ENCODE measurements around the gene UBE4A.

UBE4A gene

GRCh38 chr11:118334745-118335144 lies 24.7 kb upstream of the UBE4A start:
- no peak overlapping the region for H3K27ac ChIP-seq (ENCODE audit: low read depth, low read length)
- no peaks in the 10 kb centered on the region for H3K27me3 ChIP-seq (ENCODE audit: insufficient read depth, low read length)
- no peak overlapping the region for H4K91ac ChIP-seq (ENCODE audit: low read depth, low read length)
- H3K14ac ChIP-seq (ENCODE audit: low read length): no peak overlapping the region
- no peak overlapping the region for H4K8ac ChIP-seq (ENCODE audit: low read depth, low read length)
- no peak overlapping the region for H3K4me2 ChIP-seq (ENCODE audit: low read length)
- no peak overlapping the region for H3K9ac ChIP-seq (ENCODE audit: low read length)
- no peak overlapping the region for H2AK5ac ChIP-seq (ENCODE audit: low read length)
- no peak overlapping the region for H2BK120ac ChIP-seq (ENCODE audit: insufficient read depth, low read length, poor library complexity)
- WGBS (ENCODE audit: extremely low coverage, insufficient coverage, insufficient read length): no CpG with 5 or more reads among the region's 1 CpG
- no peak overlapping the region for H3K4me3 ChIP-seq (ENCODE audit: low read depth, low read length)
- H2AFZ ChIP-seq (ENCODE audit: insufficient read depth, low read length, poor library complexity): no peak overlapping the region
- H3K36me3 ChIP-seq (ENCODE audit: control insufficient read depth in 1 of 2, insufficient read depth in 2 of 2, low read length in 2 of 2): no peaks in the 10 kb centered on the region
- no peaks in the 10 kb centered on the region for H3K79me1 ChIP-seq (ENCODE audit: low read length)
- no peaks in the 10 kb centered on the region for H3K79me2 ChIP-seq (ENCODE audit: control insufficient read depth, insufficient read depth, low read length, poor library complexity)
- no peaks in the 10 kb centered on the region for H3K9me3 ChIP-seq (ENCODE audit: insufficient read depth, low read depth, low read length)
- no peak overlapping the region for H3K23ac ChIP-seq (ENCODE audit: low read length)
- H3K4me1 ChIP-seq (ENCODE audit: control insufficient read depth in 1 of 2, insufficient read depth in 2 of 2, low read length in 2 of 2): no peaks in the 10 kb centered on the region
- no peak overlapping the region for H3K18ac ChIP-seq (ENCODE audit: low read length)
- no peak for DNase-seq
- H4K12ac ChIP-seq (ENCODE audit: low read depth, low read length): no peak overlapping the region
- H2BK12ac ChIP-seq (ENCODE audit: low read length): no peak overlapping the region
- H3K4ac ChIP-seq (ENCODE audit: low read depth, low read length): no peak overlapping the region
- no peak overlapping the region for H2BK5ac ChIP-seq (ENCODE audit: low read depth, low read length, poor library complexity)

- no peak for DNase-seq
- Histone ChIP-seq H3K36me3 (ENCODE audit: control insufficient read depth in 1 of 2, insufficient read depth in 2 of 2, low read length in 2 of 2) (no peaks in the 10 kb centered on the region), H3K9ac (ENCODE audit: low read length) (no peak overlapping the region), H4K91ac (ENCODE audit: low read depth, low read length) (no peak overlapping the region), H3K27me3 (ENCODE audit: insufficient read depth, low read length) (no peaks in the 10 kb centered on the region), H3K4ac (ENCODE audit: low read depth, low read length) (no peak overlapping the region), H4K12ac (ENCODE audit: low read depth, low read length) (no peak overlapping the region), H3K4me3 (ENCODE audit: low read depth, low read length) (no peak overlapping the region), H3K27ac (ENCODE audit: low read depth, low read length) (no peak overlapping the region), H3K79me1 (ENCODE audit: low read length) (no peaks in the 10 kb centered on the region), H2AFZ (ENCODE audit: insufficient read depth, low read length, poor library complexity) (no peak overlapping the region), H3K4me1 (ENCODE audit: control insufficient read depth in 1 of 2, insufficient read depth in 2 of 2, low read length in 2 of 2) (no peaks in the 10 kb centered on the region), H2BK5ac (ENCODE audit: low read depth, low read length, poor library complexity) (no peak overlapping the region), H3K23ac (ENCODE audit: low read length) (no peak overlapping the region), H3K9me3 (ENCODE audit: insufficient read depth, low read depth, low read length) (no peaks in the 10 kb centered on the region), H3K79me2 (ENCODE audit: control insufficient read depth, insufficient read depth, low read length, poor library complexity) (no peaks in the 10 kb centered on the region), H3K18ac (ENCODE audit: low read length) (no peak overlapping the region), H4K8ac (ENCODE audit: low read depth, low read length) (no peak overlapping the region), H2BK12ac (ENCODE audit: low read length) (no peak overlapping the region), H2AK5ac (ENCODE audit: low read length) (no peak overlapping the region), H3K14ac (ENCODE audit: low read length) (no peak overlapping the region), H2BK120ac (ENCODE audit: insufficient read depth, low read length, poor library complexity) (no peak overlapping the region), H3K4me2 (ENCODE audit: low read length) (no peak overlapping the region)
- no CpG with 5 or more reads among the region's 7 CpGs for WGBS (ENCODE audit: extremely low coverage, insufficient coverage, insufficient read length)
Measured at GRCh38 chr11:118338637-118339061, 20.8 kb upstream of the UBE4A start.

DNA sequence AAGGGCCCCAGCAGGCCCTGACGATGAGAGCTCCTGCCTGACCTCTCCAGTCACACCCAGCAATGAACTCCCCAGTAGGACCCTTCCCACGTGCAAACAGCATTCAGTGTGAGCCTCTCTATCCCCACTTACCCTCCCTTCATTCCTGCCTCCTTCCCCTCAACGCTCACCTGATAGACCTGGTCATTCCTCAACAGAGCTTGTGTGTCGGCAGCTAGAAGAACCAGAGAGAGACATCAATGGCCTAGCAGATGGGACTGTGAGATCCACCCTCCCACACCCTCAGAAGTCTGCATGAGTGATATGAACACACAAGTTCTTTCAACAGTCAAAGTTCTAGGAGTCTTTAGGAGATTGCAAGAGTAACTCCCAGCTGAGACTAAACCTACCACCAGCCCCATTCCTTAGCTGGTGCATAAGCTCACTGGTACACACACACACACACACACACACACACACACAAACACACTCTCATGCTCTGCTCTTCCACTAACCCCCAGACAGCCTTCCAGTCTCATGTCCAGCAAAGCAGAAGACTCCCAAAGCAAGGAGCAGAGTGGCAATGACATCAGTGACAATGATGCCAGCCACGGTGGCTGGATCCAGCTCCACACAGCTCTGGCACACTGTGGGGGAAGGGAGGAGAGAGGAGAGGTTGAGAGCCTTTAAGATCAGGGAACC lies 20.0 kb upstream of the UBE4A start:
- WGBS (ENCODE audit: extremely low coverage, insufficient coverage, insufficient read length): no CpG with 5 or more reads among the region's 5 CpGs
- Histone ChIP-seq H2AK5ac (ENCODE audit: low read length) (no peak overlapping the region), H3K9me3 (ENCODE audit: insufficient read depth, low read depth, low read length) (no peaks in the 10 kb centered on the region), H2BK120ac (ENCODE audit: insufficient read depth, low read length, poor library complexity) (no peak overlapping the region), H3K4ac (ENCODE audit: low read depth, low read length) (no peak overlapping the region), H2BK5ac (ENCODE audit: low read depth, low read length, poor library complexity) (no peak overlapping the region), H3K4me1 (ENCODE audit: control insufficient read depth in 1 of 2, insufficient read depth in 2 of 2, low read length in 2 of 2) (no peaks in the 10 kb centered on the region), H3K27me3 (ENCODE audit: insufficient read depth, low read length) (no peaks in the 10 kb centered on the region), H3K4me2 (ENCODE audit: low read length) (no peak overlapping the region), H3K9ac (ENCODE audit: low read length) (no peak overlapping the region), H3K79me1 (ENCODE audit: low read length) (no peaks in the 10 kb centered on the region), H3K36me3 (ENCODE audit: control insufficient read depth in 1 of 2, insufficient read depth in 2 of 2, low read length in 2 of 2) (no peaks in the 10 kb centered on the region), H3K27ac (ENCODE audit: low read depth, low read length) (no peak overlapping the region), H3K23ac (ENCODE audit: low read length) (no peak overlapping the region), H3K79me2 (ENCODE audit: control insufficient read depth, insufficient read depth, low read length, poor library complexity) (no peaks in the 10 kb centered on the region), H3K4me3 (ENCODE audit: low read depth, low read length) (no peak overlapping the region), H4K91ac (ENCODE audit: low read depth, low read length) (no peak overlapping the region), H2AFZ (ENCODE audit: insufficient read depth, low read length, poor library complexity) (no peak overlapping the region), H3K14ac (ENCODE audit: low read length) (no peak overlapping the region), H4K12ac (ENCODE audit: low read depth, low read length) (no peak overlapping the region), H3K18ac (ENCODE audit: low read length) (no peak overlapping the region), H4K8ac (ENCODE audit: low read depth, low read length) (no peak overlapping the region), H2BK12ac (ENCODE audit: low read length) (no peak overlapping the region)
- no peak for DNase-seq

DNA sequence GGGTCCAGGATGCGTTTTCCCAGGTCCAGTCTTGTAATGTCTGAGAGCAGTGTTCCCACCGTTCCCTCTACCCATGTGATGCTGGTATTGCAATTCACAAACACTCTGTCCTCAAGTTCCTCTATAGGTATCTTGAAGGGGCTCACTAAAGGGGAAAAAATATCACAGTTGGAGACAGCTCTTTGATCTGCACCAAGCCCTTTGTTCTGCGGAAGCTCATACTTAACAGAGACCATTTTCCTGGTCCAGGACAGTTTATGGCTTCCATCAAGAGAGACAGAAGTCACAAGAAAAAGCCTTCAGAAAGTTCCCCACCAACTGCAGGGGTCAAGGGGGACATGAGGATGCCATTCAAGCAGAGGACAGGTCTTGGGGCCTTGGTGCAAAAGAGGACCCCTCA lies 19.0 kb upstream of the UBE4A start:
- Histone ChIP-seq H2BK5ac (ENCODE audit: low read depth, low read length, poor library complexity) (no peak overlapping the region), H3K4ac (ENCODE audit: low read depth, low read length) (no peak overlapping the region), H3K18ac (ENCODE audit: low read length) (no peak overlapping the region), H3K4me3 (ENCODE audit: low read depth, low read length) (no peak overlapping the region), H2AFZ (ENCODE audit: insufficient read depth, low read length, poor library complexity) (no peak overlapping the region), H3K4me2 (ENCODE audit: low read length) (no peak overlapping the region), H3K79me1 (ENCODE audit: low read length) (no peaks in the 10 kb centered on the region), H4K91ac (ENCODE audit: low read depth, low read length) (no peak overlapping the region), H3K9me3 (ENCODE audit: insufficient read depth, low read depth, low read length) (no peaks in the 10 kb centered on the region), H3K36me3 (ENCODE audit: control insufficient read depth in 1 of 2, insufficient read depth in 2 of 2, low read length in 2 of 2) (no peaks in the 10 kb centered on the region), H3K9ac (ENCODE audit: low read length) (no peak overlapping the region), H3K23ac (ENCODE audit: low read length) (no peak overlapping the region), H2BK120ac (ENCODE audit: insufficient read depth, low read length, poor library complexity) (no peak overlapping the region), H2BK12ac (ENCODE audit: low read length) (no peak overlapping the region), H3K4me1 (ENCODE audit: control insufficient read depth in 1 of 2, insufficient read depth in 2 of 2, low read length in 2 of 2) (no peaks in the 10 kb centered on the region), H3K14ac (ENCODE audit: low read length) (no peak overlapping the region), H4K8ac (ENCODE audit: low read depth, low read length) (no peak overlapping the region), H2AK5ac (ENCODE audit: low read length) (no peak overlapping the region), H4K12ac (ENCODE audit: low read depth, low read length) (no peak overlapping the region), H3K27ac (ENCODE audit: low read depth, low read length) (no peak overlapping the region), H3K79me2 (ENCODE audit: control insufficient read depth, insufficient read depth, low read length, poor library complexity) (no peaks in the 10 kb centered on the region), H3K27me3 (ENCODE audit: insufficient read depth, low read length) (no peaks in the 10 kb centered on the region)
- no peak for DNase-seq
- WGBS (ENCODE audit: extremely low coverage, insufficient coverage, insufficient read length): no CpG with 5 or more reads among the region's 3 CpGs
